Activated CD8-positive, alpha-beta memory T cell treated with anti-CD3 and anti-CD28 coated beads, Interleukin-2, amount 50 U/mL, for 48 hours (primary cell): ENCODE measurements around the gene SERPIND1.
"Not testable (repeated sequence)": the region's sequence is repeated elsewhere in the genome, so short reads cannot be mapped to it uniquely, and the experiment has no call there.

Source experiments
- DNase-seq: peaks from one replicate; pipeline ENCODE4 v3.0.0-alpha.2; 2020

The SERPIND1 gene, protein sequence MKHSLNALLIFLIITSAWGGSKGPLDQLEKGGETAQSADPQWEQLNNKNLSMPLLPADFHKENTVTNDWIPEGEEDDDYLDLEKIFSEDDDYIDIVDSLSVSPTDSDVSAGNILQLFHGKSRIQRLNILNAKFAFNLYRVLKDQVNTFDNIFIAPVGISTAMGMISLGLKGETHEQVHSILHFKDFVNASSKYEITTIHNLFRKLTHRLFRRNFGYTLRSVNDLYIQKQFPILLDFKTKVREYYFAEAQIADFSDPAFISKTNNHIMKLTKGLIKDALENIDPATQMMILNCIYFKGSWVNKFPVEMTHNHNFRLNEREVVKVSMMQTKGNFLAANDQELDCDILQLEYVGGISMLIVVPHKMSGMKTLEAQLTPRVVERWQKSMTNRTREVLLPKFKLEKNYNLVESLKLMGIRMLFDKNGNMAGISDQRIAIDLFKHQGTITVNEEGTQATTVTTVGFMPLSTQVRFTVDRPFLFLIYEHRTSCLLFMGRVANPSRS

GRCh38 chr22:20773793-20774212 is at the start of gene SERPIND1:
TSS of gene SERPIND1 (plus strand) at chr22:20774113. CDS start at chr22:20779313, 5,200 bp downstream.
- DNase-seq, result no peak

GRCh38 chr22:20724676-20725454 is 49.0 kb upstream of the SERPIND1 start:
- DNase-seq, result no peak

DNA sequence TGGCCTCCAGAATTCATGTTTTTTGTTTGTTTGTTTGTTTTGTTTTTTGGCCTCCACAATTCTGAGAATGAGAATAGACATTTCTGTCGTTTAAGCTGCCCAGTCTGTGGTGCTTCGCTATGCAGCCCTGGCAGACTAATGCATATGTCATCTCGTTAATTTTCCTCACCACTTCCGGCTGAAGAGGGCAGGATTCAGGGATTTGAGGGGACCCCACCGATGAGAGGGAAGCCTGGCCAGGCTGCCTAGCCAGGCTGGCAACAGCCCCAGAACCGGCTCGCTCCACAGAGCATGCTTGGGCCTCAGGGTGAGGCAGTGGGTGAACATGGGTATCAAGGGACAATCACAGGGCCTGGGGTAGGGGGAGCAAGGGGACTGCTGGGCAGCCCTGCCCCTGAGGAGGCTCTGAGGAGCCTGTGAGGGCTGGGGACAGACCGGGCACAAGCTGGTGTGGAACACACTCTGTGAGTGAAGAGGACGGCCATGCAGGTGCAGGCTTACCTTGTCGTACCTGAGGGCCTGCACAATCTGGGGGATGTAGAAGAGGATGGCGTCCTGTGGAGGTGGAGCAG is 47.8 kb upstream of the SERPIND1 start:
- no peak for DNase-seq

DNA sequence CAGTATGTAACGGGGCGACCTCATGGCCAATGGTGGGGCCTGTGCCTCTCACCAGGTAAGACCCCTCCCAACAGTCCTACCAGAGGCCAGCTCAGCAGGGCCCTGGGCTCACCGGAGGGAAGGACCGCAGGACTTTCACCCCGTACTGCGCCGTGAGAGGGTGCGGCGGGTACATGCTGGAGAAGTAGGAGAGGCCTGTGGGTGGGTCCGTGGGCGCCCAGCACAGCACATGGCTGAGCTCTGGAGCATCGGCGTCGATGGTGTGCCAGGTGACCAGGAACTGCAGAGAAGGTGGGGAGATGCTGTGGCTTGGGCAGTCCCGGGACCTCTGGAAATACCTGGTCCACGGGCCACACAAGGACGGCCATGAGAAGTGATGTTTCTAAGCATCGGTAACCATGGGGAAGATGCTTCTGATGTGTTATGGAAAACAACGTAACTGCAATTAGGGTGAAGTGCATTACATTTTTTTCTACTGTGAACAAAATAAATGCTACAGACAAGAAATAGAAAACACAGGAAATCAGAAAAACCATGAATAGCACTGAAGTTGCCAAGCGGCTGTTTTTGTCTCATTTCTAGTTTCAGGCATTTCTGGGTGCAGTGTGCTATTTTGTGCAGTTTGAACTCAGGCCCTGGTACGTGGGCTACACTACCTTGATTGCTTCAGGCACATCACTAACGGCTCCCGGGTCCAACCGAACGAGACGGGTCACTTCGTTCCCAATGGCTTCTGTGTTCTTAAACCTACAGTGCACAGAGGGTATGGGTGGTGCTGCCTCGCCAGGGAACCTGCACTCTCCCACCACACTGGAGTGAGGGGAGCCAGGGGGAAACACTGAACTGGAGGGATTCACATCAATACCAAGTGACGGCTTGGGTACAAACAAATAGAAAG is 46.5 kb upstream of the SERPIND1 start:
- DNase-seq, result no peak

DNA sequence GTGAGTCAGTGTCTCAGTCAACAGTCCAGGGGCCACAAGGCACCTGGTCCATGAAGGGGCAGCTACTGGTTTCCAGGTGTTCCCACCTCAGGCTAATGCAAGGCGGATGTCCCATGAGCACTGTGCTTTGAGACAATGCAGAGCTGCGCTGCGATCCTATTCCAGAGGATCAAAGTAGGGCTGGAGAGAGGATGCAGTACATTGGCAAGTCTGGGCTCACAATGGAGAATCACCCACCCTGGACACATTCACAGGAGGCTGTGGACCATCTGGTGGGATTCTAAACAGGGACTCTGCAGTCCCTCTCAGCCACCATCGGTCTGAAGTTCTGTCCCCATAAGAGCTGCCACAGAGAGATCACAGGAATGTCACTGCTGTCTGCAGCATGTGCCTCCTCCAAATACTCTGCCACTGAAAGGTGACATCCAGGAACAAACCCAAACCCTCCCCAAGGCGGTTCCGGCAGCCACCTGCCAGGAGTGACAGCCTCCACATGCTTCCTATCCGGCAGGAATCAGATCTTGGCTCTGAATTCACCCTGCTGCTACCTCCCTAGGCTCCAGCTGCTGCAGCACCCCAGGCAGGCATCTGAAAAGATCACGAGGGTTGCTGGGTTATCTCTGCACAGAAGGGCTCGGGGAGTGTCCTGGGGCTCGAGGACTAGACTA is 45.3 kb upstream of the SERPIND1 start:
- no peak for DNase-seq

- no peak for DNase-seq
Measured at GRCh38 chr22:20729194-20729593, 44.7 kb upstream of the SERPIND1 start.

GRCh38 chr22:20732431-20732830 is 41.5 kb upstream of the SERPIND1 start:
- not testable (repeated sequence) for DNase-seq

- not testable (repeated sequence) for DNase-seq
Measured at GRCh38 chr22:20735356-20736162, 38.4 kb upstream of the SERPIND1 start.

GRCh38 chr22:20736891-20737290 is 37.0 kb upstream of the SERPIND1 start:
- not testable (repeated sequence) for DNase-seq

GRCh38 chr22:20738394-20739089 is 35.4 kb upstream of the SERPIND1 start:
- no peak for DNase-seq

GRCh38 chr22:20740222-20740951 is 33.5 kb upstream of the SERPIND1 start:
- DNase-seq, result no peak

DNA sequence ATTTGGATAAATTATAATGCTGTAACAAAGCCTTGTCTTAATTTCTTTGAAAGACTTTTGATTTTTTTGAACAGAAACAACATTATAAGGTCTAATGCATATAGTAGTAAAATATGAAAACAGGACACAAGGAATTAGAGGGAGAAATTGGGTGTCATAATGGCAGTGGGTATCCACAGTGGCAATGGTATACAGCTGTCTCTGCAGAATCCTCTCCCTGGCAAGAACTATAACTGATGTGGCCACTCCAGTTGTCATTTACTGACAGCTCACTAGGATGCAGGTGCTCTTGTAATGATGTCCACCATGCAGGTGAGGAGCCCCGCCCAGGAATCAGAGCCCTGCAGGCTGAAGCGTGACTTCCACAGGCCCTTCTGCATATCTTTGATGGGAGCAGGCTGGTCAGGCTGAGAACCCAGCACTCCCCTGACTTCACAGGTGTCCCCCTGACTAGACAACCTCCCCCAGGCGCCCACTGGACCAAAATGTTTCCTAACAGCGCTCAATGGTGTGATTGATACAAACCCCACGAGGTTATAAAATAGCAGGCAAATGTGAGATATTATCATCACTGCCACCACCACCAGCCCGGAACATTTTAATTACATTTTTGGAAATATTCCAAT is 32.8 kb upstream of the SERPIND1 start:
- no peak for DNase-seq

- DNase-seq, result no peak
Measured at GRCh38 chr22:20741634-20742581, 32.0 kb upstream of the SERPIND1 start.

GRCh38 chr22:20742764-20743163 is 31.1 kb upstream of the SERPIND1 start:
- DNase-seq, result no peak

DNA sequence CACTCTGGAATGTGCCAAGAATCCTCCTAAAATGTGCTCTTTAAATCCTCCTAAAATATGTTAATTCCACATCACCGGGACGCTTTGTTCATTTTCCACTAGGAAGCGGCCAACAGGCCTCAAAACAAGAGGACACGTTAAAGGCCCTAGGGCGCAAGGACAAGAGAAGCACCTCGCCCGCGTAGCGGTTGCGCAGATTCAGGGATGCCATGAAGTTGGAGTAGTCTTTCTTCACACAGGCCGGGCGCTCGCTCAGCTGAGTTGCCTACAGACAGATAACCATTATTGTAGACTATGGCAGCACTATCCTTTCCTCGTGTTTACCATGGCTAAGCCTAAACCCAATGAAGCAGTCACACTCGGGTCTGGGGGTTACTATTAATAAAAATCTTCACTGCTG is 29.5 kb upstream of the SERPIND1 start:
- DNase-seq, result no peak

DNA sequence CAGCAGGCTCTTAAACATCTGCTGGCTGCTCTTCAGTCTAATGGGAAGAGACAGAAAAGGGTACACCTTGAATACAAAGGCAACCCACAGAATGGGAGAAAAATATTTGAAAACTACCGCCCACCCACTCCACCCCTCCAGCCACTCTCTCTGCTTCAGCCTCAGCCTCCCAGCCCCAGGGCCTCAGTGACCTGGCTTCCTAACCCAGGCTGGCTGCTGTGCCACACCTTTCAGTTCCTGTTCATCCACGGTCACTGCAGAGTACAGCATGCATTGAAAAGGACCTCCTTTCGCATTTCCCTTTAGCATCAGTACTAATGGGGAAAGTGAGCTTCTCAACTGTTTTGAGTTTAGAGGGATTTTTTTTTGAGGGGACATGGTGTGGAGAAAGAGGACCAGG is 28.8 kb upstream of the SERPIND1 start:
- no peak for DNase-seq

DNA sequence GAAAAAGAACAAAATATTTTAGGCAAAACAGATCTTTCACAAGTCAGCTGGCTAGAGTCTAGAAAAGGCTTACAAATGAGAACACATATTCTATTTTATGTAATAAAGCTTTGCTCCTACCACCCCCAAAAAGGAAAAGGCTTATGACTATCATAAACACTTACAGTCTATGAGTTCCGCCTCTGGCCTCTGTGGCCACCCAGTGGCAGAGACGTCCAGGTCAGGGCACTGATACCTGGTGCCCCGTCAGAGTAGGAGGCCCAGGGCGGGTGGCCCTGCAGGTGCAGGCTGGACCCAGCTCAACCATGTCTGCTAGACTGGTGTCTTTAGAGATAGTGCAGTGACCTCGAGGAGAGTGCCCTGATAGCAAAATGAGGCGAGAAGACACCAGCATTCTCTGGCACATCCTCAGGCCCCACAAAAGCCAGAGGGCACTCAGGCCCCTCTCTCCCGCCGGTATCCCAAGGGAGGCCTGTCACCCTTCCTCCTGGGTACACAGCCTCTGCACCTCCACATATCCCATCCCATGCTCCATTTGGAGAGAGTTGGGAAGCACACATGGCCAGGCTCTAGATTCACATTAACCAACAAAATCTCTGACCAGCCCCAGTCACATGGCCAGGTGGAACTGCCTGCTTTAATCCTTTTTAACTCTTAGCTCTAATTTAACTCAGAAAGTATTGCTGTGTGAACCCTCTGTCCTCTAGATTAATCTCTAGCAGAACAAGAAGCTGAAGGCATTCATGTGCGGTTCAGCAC is 27.3 kb upstream of the SERPIND1 start:
- no peak for DNase-seq
